Activated CD8-positive, alpha-beta T cell treated with anti-CD3 and anti-CD28 coated beads for 36 hours (primary cell): ENCODE results near the gene RDH16. TPM values are rescaled to one million over a fixed set of nuclear protein-coding genes. Genes with fewer than 3 reads are reported as not detected.

Experiments
- ATAC-seq: fragments of 200-7000 bp; cut with Tn5 transposase; one replicate; pipeline ENCODE4 v1.10.0; 2021; ENCODE audit warnings: mild to moderate bottlenecking, moderate library complexity
- CTCF ChIA-PET: fragments of 350-600 bp; sonication (Branson Sonifier 250); formaldehyde crosslinking; loops from one replicate; lab custom pipeline; 2021; ENCODE audit warnings: antibody characterized with exemption; lab: Charles Lee
- POLR2A ChIA-PET: fragments of 350-600 bp; sonication (Branson Sonifier 250); formaldehyde crosslinking; loops from one replicate; lab custom pipeline; 2021; ENCODE audit warnings: antibody characterized with exemption; lab: Charles Lee
- DNase-seq: peaks from one replicate; pipeline ENCODE4 v3.0.0-alpha.2; 2020
- H3K27ac Mint-ChIP-seq: one replicate; pipeline ENCODE4 v1.8.0; 2021; ENCODE audit warnings: mild to moderate bottlenecking, mixed read lengths
- H3K27me3 Mint-ChIP-seq: one replicate; pipeline ENCODE4 v1.8.0; 2021; ENCODE audit warnings: mixed read lengths
- H3K36me3 Mint-ChIP-seq: one replicate; pipeline ENCODE4 v1.8.0; 2021; ENCODE audit warnings: low read depth, mixed read lengths
- H3K4me1 Mint-ChIP-seq: one replicate; pipeline ENCODE4 v1.8.0; 2021; ENCODE audit warnings: low read depth, mixed read lengths
- H3K4me3 Mint-ChIP-seq: one replicate; pipeline ENCODE4 v1.8.0; 2021; ENCODE audit warnings: mild to moderate bottlenecking, moderate library complexity, mixed read lengths
- H3K9me3 Mint-ChIP-seq: one replicate; pipeline ENCODE4 v1.8.0; 2021; ENCODE audit warnings: mixed read lengths
- intact Hi-C: fragments of 100-400 bp; cut with micrococcal nuclease; formaldehyde crosslinking; loops from one replicate; pipeline ENCODE4 v1.10.0; 2022
- total RNA-seq, 2 experiments: library from RNA; stranded (reverse); gene quantifications; one replicate each; pipeline ENCODE4 v1.2.3, GENCODE V29; 2021
- TF ChIP-seq, protein P1 (sequence below): fragments of 200-600 bp; IDR thresholded peaks from one replicate; pipeline ENCODE4 v1.8.0; 2022; ENCODE audit warnings: antibody characterized with exemption, mild to moderate bottlenecking

Gene RDH16
- total RNA-seq, 2 experiments from 2014 or later = 0.34 to 0.36 TPM

DNA sequence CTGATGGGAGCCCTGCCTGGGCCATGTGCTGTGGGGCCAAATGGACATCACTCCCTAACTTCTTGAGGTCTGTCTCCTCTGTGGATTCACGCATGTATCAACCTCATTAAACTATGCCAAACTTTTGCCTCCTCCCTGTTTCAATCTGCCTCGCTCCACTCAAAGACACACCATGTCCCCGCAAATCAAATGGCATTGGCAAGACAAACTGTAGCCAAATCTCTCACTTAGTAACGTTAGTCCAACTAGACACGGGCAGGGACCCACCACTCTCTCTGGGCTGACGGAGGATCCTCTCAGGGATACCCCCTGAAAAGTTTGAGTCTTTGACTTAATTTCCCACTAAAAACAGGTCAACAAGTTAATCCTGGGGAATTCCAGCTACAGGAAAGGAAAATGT is 40.9 kb upstream of the RDH16 start:
- DNase-seq = no peak
- ChIA-PET POLR2A (interaction anchor here (1.1 kb wide), 2 partner anchors 7 to 114 kb away, joined by 3 to 7 read pairs; no protein-coding TSS in a partner anchor), CTCF (interaction anchor here (1.0 to 7.7 kb wide), 8 partner anchors 10 to 240 kb away, joined by 3 to 78 read pairs (median 5); partner anchors contain the start of genes HSD17B6 and STAT6)
- Mint-ChIP-seq H3K4me1 (peaks cover 44% of the 10 kb centered on the region), H3K36me3 (peaks cover 39% of the 10 kb centered on the region), H3K27me3 (no peaks in the 10 kb centered on the region), H3K4me3 (no peak overlapping the region), H3K9me3 (no peaks in the 10 kb centered on the region), H3K27ac (peak overlapping the region; percentile 37)
- TF ChIP-seq, protein P1, sequence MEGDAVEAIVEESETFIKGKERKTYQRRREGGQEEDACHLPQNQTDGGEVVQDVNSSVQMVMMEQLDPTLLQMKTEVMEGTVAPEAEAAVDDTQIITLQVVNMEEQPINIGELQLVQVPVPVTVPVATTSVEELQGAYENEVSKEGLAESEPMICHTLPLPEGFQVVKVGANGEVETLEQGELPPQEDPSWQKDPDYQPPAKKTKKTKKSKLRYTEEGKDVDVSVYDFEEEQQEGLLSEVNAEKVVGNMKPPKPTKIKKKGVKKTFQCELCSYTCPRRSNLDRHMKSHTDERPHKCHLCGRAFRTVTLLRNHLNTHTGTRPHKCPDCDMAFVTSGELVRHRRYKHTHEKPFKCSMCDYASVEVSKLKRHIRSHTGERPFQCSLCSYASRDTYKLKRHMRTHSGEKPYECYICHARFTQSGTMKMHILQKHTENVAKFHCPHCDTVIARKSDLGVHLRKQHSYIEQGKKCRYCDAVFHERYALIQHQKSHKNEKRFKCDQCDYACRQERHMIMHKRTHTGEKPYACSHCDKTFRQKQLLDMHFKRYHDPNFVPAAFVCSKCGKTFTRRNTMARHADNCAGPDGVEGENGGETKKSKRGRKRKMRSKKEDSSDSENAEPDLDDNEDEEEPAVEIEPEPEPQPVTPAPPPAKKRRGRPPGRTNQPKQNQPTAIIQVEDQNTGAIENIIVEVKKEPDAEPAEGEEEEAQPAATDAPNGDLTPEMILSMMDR = no peak
- intact Hi-C loops = loop anchor here (10.0 kb wide), 1 partner anchor 364 kb away; the partner anchor contains the start of gene BAZ2A
- ATAC-seq = no peak

DNA sequence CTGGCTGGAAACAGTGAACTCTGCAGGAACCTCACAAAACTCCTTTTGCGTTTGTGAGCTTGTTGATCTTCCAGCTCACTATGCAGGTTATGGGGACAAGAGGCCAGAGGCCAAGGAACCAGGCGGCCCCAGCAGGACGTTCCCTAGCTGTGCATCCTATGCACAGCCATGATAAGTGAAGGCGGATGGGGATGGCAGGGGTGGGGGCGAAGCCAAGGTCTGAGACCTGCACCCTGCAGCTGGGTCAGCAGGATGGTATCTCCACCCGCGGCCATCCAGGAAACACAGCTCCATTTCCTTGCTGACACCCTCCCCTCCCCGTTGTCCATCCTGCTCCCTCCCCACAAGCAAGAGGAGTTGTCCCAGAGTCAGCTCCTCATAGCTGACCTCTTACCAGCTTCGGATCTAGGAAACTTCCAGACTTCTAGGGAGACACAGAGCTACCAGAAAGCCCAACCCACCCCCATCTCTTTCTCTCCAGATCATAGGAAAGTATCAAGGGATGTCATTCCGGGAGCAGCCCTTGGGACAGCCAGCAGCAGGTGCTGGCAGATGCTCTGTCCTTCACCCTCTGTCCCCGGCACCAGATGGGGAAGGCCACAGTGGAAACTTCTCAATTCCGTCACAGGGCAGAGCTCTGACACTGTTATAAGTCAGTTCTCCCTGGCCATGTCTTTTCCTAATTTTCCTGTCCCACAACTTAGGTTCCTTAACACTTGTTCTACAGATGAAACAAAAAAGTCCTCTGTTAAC is 39.6 kb upstream of the RDH16 start:
- peaks cover 27% of the 10 kb centered on the region for H3K36me3 Mint-ChIP-seq
- H3K27me3 Mint-ChIP-seq = no peaks in the 10 kb centered on the region
- POLR2A ChIA-PET = interaction anchor here (1.1 kb wide), 1 partner anchor 9 kb away, joined by 3 read pairs; no protein-coding TSS in a partner anchor
- CTCF ChIA-PET = interaction anchor here (1.0 to 7.7 kb wide), 5 partner anchors 9 to 239 kb away, joined by 3 to 78 read pairs (median 4); partner anchors contain the start of gene ZBTB39
- DNase-seq (no peak), ATAC-seq (no peak)
- no peak overlapping the region for H3K27ac Mint-ChIP-seq
- H3K9me3 Mint-ChIP-seq = no peaks in the 10 kb centered on the region
- peaks cover 41% of the 10 kb centered on the region for H3K4me1 Mint-ChIP-seq
- intact Hi-C loops = loop anchor here (10.0 kb wide), 1 partner anchor 362 kb away; the partner anchor contains the start of gene BAZ2A
- H3K4me3 Mint-ChIP-seq = no peak overlapping the region
- TF ChIP-seq, protein P1 = no peak

DNA sequence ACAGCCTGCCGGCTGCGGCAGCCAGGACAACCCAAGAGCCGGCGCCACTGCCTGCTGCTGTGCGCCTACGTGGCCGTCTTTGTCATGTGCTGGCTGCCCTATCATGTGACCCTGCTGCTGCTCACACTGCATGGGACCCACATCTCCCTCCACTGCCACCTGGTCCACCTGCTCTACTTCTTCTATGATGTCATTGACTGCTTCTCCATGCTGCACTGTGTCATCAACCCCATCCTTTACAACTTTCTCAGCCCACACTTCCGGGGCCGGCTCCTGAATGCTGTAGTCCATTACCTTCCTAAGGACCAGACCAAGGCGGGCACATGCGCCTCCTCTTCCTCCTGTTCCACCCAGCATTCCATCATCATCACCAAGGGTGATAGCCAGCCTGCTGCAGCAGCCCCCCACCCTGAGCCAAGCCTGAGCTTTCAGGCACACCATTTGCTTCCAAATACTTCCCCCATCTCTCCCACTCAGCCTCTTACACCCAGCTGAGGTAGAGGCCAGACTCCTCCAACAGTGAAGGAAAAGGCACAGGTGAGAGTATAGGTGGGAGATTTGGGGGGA is 38.6 kb upstream of the RDH16 start:
- ATAC-seq = no peak
- CTCF ChIA-PET = interaction anchor here (1.1 to 7.7 kb wide), 2 partner anchors 8 to 238 kb away, joined by 4 to 78 read pairs; no protein-coding TSS in a partner anchor
- DNase-seq = no peak
- Mint-ChIP-seq H3K36me3 (peaks cover 23% of the 10 kb centered on the region), H3K27me3 (no peaks in the 10 kb centered on the region), H3K9me3 (no peaks in the 10 kb centered on the region), H3K4me3 (no peak overlapping the region), H3K27ac (no peak overlapping the region), H3K4me1 (peaks cover 40% of the 10 kb centered on the region)
- POLR2A ChIA-PET = no interaction called here
- TF ChIP-seq, protein P1 = no peak
- intact Hi-C loops = loop anchor here (10.0 kb wide), 1 partner anchor 361 kb away; the partner anchor contains the start of gene BAZ2A

DNA sequence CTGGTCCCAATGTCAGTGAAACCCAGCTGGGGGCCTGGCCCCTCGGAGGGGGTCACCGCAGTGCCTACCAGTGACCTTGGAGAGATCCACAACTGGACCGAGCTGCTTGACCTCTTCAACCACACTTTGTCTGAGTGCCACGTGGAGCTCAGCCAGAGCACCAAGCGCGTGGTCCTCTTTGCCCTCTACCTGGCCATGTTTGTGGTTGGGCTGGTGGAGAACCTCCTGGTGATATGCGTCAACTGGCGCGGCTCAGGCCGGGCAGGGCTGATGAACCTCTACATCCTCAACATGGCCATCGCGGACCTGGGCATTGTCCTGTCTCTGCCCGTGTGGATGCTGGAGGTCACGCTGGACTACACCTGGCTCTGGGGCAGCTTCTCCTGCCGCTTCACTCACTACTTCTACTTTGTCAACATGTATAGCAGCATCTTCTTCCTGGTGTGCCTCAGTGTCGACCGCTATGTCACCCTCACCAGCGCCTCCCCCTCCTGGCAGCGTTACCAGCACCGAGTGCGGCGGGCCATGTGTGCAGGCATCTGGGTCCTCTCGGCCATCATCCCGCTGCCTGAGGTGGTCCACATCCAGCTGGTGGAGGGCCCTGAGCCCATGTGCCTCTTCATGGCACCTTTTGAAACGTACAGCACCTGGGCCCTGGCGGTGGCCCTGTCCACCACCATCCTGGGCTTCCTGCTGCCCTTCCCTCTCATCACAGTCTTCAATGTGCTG is 38.0 kb upstream of the RDH16 start:
- CTCF ChIA-PET = interaction anchor here (2.1 to 7.7 kb wide), 2 partner anchors 8 to 9 kb away, joined by 18 to 78 read pairs; no protein-coding TSS in a partner anchor
- Mint-ChIP-seq H3K27ac (no peak overlapping the region), H3K27me3 (no peaks in the 10 kb centered on the region), H3K36me3 (peaks cover 21% of the 10 kb centered on the region), H3K4me1 (peaks cover 34% of the 10 kb centered on the region), H3K4me3 (no peak overlapping the region), H3K9me3 (no peaks in the 10 kb centered on the region)
- DNase-seq (no peak), ATAC-seq (no peak)
- intact Hi-C loops = loop anchor here (10.0 kb wide), 1 partner anchor 361 kb away; the partner anchor contains the start of gene BAZ2A
- TF ChIP-seq, protein P1 = no peak
- POLR2A ChIA-PET = no interaction called here
